Activated gamma-delta T cell (primary cell): Measurements from ENCODE around the gene HBZ.
"Not testable (repeated sequence)": the region's sequence is repeated elsewhere in the genome, so short reads cannot be mapped to it uniquely, and the experiment has no call there.

ENCODE experiments used
- DNase-seq: peaks from one replicate; lab custom pipeline; 2025; lab: John Stamatoyannopoulos, UW

HBZ gene

DNA sequence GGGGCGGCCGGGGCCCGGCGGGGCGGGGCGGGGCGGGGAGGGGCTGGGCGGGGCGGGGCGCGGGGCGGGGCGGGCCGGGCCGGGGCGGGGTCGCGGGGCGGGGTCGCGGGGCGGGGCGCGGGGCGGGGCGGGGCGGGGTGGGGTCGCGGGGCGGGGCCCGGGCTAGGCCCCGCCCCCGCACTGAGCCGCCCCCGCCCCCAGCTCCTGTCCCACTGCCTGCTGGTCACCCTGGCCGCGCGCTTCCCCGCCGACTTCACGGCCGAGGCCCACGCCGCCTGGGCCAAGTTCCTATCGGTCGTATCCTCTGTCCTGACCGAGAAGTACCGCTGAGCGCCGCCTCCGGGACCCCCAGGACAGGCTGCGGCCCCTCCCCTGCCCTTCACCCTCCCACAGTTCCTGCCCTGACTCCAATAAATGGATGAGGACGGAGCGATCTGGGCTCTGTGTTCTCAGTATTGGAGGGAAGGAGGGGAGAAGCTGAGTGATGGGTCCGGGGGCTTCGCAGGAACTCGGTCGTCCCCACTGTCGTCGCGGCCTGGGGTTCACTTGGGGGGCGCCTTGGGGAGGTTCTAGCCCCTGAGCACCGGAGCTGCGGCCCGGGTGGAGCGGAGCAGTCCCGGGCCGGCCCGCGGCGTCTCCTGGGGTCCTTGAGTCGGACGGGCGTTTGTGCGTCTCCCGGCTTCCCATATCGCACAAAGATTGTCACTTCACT, 12.5 kb downstream of the HBZ start:
- no peak for DNase-seq

DNA sequence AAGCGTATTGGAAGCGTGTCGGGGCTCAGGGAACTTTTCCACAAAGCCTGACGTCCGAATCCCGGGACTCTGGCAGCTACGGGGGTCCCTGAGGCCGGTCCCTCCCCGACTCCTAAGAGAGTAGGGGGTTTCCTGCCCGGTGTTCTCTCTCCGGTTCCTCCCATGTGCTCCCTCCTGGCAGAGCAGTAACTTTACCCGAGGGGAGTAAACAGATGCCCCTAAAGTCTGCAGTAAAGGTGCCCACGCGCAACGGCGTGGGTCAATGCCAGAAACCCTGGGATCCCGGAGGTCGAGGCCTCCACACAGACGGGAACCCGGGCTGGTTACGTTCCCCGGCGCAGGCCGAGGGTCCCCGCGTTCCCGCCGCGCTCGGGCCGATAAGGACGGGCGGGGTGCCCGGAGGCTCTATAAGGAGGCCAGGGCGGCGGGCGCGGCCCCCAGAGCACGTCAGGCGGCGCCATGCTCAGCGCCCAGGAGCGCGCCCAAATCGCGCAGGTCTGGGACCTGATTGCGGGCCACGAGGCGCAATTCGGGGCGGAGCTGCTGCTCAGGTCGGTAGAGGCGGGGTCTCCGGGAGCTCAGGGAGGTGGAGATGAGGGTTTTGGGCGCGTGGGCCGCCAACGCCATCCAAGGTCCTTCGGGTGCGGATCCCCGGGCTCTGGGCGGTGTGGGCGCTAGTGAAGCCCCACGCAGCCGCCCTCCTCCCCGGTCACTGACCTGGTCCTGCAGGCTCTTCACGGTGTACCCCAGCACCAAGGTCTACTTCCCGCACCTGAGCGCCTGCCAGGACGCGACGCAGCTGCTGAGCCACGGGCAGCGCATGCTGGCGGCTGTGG, 13.3 kb downstream of the HBZ start, which contains the start of gene HBM:
Gene HBM, plus strand, starts transcription at position 440 of the 836 bp plus-strand sequence. Its CDS starts 20 bp downstream, at position 460.
- DNase-seq: no peak

DNA sequence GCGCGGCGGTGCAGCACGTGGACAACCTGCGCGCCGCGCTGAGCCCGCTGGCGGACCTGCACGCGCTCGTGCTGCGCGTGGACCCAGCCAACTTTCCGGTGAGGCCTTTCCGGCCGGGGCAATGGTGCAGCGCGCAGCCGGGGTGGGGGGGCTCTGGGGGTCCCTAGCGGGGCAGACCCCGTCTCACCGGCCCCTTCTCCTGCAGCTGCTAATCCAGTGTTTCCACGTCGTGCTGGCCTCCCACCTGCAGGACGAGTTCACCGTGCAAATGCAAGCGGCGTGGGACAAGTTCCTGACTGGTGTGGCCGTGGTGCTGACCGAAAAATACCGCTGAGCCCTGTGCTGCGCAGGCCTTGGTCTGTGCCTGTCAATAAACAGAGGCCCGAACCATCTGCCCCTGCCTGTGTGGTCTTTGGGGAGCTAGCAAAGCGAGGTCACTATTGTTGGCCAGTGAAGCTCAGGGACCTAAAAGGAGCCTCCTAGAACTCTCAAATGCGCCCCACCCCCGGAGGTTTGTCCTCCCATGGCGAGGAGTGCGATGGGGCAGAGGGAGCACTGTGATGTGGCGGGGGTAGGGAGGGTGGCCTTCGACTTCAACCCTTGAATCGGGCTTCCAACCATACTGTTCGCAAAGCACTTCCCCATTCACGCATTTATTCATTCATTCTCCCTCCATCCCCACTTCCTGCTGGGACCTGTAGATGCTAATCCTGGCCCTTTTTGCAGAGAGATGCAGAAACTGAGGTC, 14.1 kb downstream of the HBZ start:
- no peak for DNase-seq

GRCh38 chr16:167122-167690, 14.8 kb downstream of the HBZ start:
- DNase-seq: no peak

GRCh38 chr16:168424-168823, 16.0 kb downstream of the HBZ start:
- DNase-seq: no peak

GRCh38 chr16:169014-169413, 16.6 kb downstream of the HBZ start:
- DNase-seq: no peak

GRCh38 chr16:170088-170507, 17.7 kb downstream of the HBZ start:
- not testable (repeated sequence) for DNase-seq

GRCh38 chr16:170788-171187, 18.3 kb downstream of the HBZ start:
- DNase-seq: no peak

GRCh38 chr16:172374-172941, 20.0 kb downstream of the HBZ start, which contains the start of gene HBA2:
Gene HBA2, plus strand, starts transcription at chr16:172876. Its CDS starts 37 bp downstream, at chr16:172913.
- not testable (repeated sequence) for DNase-seq

- not testable (repeated sequence) for DNase-seq
Measured at GRCh38 chr16:173211-173854, 20.9 kb downstream of the HBZ start.

- DNase-seq: not testable (repeated sequence)
Measured at GRCh38 chr16:173928-174769, 21.7 kb downstream of the HBZ start.

DNA sequence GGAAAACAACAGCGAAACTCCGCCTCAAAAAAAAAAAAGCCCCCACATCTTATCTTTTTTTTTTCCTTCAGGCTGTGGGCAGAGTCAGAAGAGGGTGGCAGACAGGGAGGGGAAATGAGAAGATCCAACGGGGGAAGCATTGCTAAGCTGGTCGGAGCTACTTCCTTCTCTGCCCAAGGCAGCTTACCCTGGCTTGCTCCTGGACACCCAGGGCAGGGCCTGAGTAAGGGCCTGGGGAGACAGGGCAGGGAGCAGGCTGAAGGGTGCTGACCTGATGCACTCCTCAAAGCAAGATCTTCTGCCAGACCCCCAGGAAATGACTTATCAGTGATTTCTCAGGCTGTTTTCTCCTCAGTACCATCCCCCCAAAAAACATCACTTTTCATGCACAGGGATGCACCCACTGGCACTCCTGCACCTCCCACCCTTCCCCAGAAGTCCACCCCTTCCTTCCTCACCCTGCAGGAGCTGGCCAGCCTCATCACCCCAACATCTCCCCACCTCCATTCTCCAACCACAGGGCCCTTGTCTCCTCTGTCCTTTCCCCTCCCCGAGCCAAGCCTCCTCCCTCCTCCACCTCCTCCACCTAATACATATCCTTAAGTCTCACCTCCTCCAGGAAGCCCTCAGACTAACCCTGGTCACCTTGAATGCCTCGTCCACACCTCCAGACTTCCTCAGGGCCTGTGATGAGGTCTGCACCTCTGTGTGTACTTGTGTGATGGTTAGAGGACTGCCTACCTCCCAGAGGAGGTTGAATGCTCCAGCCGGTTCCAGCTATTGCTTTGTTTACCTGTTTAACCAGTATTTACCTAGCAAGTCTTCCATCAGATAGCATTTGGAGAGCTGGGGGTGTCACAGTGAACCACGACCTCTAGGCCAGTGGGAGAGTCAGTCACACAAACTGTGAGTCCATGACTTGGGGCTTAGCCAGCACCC, 22.8 kb downstream of the HBZ start:
- DNase-seq: no peak

DNA sequence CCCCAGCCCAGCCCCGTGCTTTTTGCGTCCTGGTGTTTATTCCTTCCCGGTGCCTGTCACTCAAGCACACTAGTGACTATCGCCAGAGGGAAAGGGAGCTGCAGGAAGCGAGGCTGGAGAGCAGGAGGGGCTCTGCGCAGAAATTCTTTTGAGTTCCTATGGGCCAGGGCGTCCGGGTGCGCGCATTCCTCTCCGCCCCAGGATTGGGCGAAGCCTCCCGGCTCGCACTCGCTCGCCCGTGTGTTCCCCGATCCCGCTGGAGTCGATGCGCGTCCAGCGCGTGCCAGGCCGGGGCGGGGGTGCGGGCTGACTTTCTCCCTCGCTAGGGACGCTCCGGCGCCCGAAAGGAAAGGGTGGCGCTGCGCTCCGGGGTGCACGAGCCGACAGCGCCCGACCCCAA, 23.6 kb downstream of the HBZ start:
- DNase-seq: not testable (repeated sequence)

DNA sequence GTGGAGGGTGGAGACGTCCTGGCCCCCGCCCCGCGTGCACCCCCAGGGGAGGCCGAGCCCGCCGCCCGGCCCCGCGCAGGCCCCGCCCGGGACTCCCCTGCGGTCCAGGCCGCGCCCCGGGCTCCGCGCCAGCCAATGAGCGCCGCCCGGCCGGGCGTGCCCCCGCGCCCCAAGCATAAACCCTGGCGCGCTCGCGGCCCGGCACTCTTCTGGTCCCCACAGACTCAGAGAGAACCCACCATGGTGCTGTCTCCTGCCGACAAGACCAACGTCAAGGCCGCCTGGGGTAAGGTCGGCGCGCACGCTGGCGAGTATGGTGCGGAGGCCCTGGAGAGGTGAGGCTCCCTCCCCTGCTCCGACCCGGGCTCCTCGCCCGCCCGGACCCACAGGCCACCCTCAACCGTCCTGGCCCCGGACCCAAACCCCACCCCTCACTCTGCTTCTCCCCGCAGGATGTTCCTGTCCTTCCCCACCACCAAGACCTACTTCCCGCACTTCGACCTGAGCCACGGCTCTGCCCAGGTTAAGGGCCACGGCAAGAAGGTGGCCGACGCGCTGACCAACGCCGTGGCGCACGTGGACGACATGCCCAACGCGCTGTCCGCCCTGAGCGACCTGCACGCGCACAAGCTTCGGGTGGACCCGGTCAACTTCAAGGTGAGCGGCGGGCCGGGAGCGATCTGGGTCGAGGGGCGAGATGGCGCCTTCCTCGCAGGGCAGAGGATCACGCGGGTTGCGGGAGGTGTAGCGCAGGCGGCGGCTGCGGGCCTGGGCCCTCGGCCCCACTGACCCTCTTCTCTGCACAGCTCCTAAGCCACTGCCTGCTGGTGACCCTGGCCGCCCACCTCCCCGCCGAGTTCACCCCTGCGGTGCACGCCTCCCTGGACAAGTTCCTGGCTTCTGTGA, 24.3 kb downstream of the HBZ start, which contains the start of gene HBA1:
Gene HBA1, plus strand, starts transcription at position 204 of the 906 bp plus-strand sequence. Its CDS starts 37 bp downstream, at position 241.
- DNase-seq: not testable (repeated sequence)

GRCh38 chr16:177394-177822, 25.0 kb downstream of the HBZ start:
- no peak for DNase-seq

- no peak for DNase-seq
Measured at GRCh38 chr16:177981-178667, 25.7 kb downstream of the HBZ start.

DNA sequence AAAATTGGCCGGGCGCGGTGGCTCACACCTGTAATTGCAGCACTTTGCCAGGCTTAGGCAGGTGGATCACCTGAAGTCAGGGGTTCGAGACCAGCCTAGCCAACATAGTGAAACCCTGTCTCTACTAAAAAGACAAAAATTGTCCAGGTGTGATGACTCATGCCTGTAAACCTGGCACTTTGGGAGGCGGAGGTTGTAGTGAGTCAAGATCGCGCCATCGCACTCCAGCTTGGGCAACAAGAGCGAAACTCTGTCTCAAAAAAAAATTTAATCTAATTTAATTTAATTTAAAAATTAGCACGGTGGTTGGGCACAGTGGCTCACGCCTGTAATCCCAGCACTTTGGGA, 26.2 kb downstream of the HBZ start:
- no peak for DNase-seq
